ENCODE data around the gene KRT73.

Gene KRT73

DNA sequence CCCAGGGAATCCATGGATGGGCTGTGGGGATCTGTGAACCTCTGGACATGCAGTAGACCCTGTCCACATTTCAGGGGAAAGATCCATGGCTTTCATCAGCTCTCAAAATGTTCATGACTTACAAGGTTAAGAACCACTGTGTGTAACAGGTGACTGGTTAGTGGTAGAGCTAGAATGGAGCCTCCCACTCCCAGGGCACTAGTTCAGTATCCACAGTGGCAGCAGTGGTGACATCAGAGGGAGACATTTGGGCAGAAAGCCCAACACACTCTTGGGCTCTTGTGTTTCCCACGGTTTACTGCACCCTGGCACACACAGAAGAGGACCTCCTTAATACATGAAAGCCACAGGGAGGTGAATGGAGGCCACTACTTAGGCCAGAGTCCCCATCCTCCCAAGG, 53.8 kb downstream of the KRT73 start:
- no peak for DNase-seq

DNA sequence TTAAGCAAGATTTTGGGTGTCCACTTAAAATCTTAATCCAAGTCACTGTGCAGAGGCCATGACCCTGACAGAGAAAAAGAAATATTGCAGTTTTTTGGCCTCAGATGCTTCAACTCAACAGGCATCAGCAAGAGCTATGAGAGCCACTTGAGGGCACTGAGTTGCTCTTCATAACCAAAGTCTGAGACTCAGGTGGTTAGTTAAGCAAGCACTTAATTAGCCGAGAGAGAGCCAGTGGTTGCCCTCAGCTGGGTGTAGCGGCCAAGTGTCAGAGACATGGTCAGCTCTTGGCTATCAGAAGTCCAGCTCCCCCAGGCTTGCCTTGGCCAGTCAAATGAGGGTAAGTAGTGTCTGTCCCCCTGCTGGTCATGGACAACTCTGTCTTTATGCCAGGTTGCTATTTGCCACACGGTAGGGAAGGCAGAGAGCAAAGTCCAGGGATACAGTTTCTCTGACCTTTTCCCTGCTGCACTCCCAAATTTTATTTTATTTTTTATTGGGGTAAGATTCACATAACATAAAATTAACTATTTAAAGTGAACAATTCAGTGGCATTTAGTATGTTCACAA, 56.4 kb downstream of the KRT73 start:
- no peak for DNase-seq

DNA sequence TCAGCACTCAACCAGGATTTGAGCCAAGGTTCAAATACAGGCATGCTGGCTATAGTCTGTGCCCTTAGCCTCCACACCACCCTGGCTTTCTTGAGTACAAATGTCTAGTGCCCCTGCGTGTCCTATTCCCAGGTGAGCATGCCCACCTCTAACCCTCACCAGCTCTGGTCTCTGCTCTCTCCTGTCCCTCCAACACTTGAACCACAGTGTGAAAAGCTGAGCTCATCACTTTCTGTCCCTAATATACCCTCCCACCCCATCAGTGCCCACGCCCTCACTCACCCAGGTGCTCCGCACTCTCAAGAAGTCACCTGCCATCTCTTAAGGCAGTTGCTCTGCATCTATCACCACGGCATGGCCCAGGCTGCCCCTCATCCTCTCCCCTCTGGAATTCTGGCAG, 58.4 kb downstream of the KRT73 start:
- no peak for DNase-seq

DNA sequence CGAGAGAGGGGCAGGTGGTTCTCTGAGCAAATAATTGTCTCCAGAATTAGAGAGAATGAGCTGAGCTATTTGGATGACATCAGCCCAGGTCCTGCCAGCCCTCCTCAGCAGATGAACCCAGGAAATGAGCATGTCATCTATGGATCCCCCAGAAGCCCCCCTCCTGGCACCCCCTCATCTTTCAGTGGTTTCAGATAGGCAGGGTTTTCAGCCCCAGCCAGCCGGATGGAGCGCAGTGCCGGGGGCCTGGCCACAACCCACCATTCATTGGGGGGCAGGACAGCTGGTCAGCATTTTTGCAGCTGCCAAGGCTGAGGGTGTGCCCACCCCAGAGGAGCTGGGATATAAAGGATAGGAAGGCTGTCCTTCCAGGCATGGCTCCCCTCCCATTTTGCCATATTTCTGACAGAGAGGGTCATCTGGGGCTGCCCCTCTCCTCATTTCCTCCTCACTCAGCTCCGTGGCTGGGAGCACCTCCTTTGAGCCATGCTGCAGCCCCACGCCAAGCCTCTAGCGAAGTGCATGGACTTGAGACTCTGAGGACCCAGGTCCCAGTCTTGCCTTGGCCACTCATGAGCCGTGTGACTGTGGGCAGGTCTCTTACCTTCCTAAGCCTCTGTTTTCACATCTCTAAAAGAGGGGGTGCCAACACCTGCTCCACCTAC, 59.4 kb downstream of the KRT73 start:
- DNase-seq: no peak

All from NCI-H1436 treated with DMSO at 0.1 percent for 48 hours (cell line).